SJSA1 (cell line): ENCODE results near the gene HHIPL1. TPM values are rescaled to one million over a fixed set of nuclear protein-coding genes. Genes with fewer than 3 reads are reported as not detected.

ENCODE experiments used
- DNase-seq, 2 experiments: peaks; one replicate each; pipeline ENCODE4 v3.0.0-alpha.2; 2015 to 2020; ENCODE audit warnings: low spot score in 2 of 2, low read depth in 1 of 2
- H3K27ac ChIP-seq: fragments of 250-450 bp; sonication (Bioruptor Pico); 2 replicates; pipeline ENCODE4 v1.5.1; 2020; ENCODE audit warnings: mild to moderate bottlenecking, moderate library complexity
- H3K27me3 ChIP-seq: fragments of 250-450 bp; sonication (Bioruptor Pico); replicated peaks from 2 replicates; pipeline ENCODE4 v1.5.1; 2020; ENCODE audit warnings: mild to moderate bottlenecking, moderate library complexity
- H3K36me3 ChIP-seq: fragments of 250-450 bp; sonication (Bioruptor Pico); 2 replicates; pipeline ENCODE4 v1.5.1; 2020; ENCODE audit warnings: mild to moderate bottlenecking
- H3K4me1 ChIP-seq: fragments of 250-450 bp; sonication (Bioruptor Pico); replicated peaks from 2 replicates; pipeline ENCODE4 v1.6.1; 2021; ENCODE audit warnings: mild to moderate bottlenecking
- H3K4me3 ChIP-seq: fragments of 250-450 bp; sonication (Bioruptor Pico); 2 replicates; pipeline ENCODE4 v1.5.1; 2020; ENCODE audit warnings: mild to moderate bottlenecking
- H3K9me3 ChIP-seq: fragments of 250-450 bp; sonication (Bioruptor Pico); replicated peaks from 2 replicates; pipeline ENCODE4 v1.5.1; 2020; ENCODE audit warnings: mild to moderate bottlenecking
- total RNA-seq: library from RNA; depleted of rRNA; stranded (reverse); fragments of >200 nt; shearing (Covaris generic); gene quantifications from 2 replicates; pipeline ENCODE4 v1.2.3, GENCODE V29; 2014

Gene HHIPL1
- total RNA-seq, 1 experiment from 2014 or later, result 0.42 TPM

- H3K9me3 ChIP-seq, result no peaks in the 10 kb centered on the region
- no peak overlapping the region for H3K4me3 ChIP-seq
- no peak overlapping the region for H3K27ac ChIP-seq
- peaks cover 12% of the 10 kb centered on the region for H3K4me1 ChIP-seq
- H3K36me3 ChIP-seq, result no peaks in the 10 kb centered on the region
- no peaks in the 10 kb centered on the region for H3K27me3 ChIP-seq
- no peak for DNase-seq
Measured at GRCh38 chr14:99664058-99664936, 19.4 kb downstream of the HHIPL1 start.

- no peak overlapping the region for H3K27ac ChIP-seq
- no peak for DNase-seq
- H3K4me1 ChIP-seq, result peaks cover 12% of the 10 kb centered on the region
- H3K36me3 ChIP-seq, result no peaks in the 10 kb centered on the region
- H3K27me3 ChIP-seq, result no peaks in the 10 kb centered on the region
- no peak overlapping the region for H3K4me3 ChIP-seq
- H3K9me3 ChIP-seq, result no peaks in the 10 kb centered on the region
Measured at GRCh38 chr14:99664937-99665273, 20.0 kb downstream of the HHIPL1 start.

GRCh38 chr14:99666533-99666932 is 21.6 kb downstream of the HHIPL1 start:
- Histone ChIP-seq H3K4me3 (no peak overlapping the region), H3K9me3 (no peaks in the 10 kb centered on the region), H3K27me3 (no peaks in the 10 kb centered on the region), H3K4me1 (peaks cover 6% of the 10 kb centered on the region; the same call in 1 of the 2 replicates), H3K27ac (no peak overlapping the region), H3K36me3 (no peaks in the 10 kb centered on the region)
- DNase-seq, result no peak

GRCh38 chr14:99667045-99667444 is 22.1 kb downstream of the HHIPL1 start:
- Histone ChIP-seq H3K27me3 (no peaks in the 10 kb centered on the region), H3K4me1 (peaks cover 6% of the 10 kb centered on the region; the same call in 1 of the 2 replicates), H3K27ac (no peak overlapping the region), H3K4me3 (no peak overlapping the region), H3K9me3 (no peaks in the 10 kb centered on the region), H3K36me3 (no peaks in the 10 kb centered on the region)
- DNase-seq, result no peak

GRCh38 chr14:99667821-99668220 is 22.9 kb downstream of the HHIPL1 start:
- Histone ChIP-seq H3K27me3 (no peaks in the 10 kb centered on the region), H3K27ac (no peak overlapping the region), H3K9me3 (no peaks in the 10 kb centered on the region), H3K4me1 (peaks cover 6% of the 10 kb centered on the region), H3K4me3 (no peak overlapping the region), H3K36me3 (no peaks in the 10 kb centered on the region)
- no peak for DNase-seq

GRCh38 chr14:99668307-99669295 is 23.7 kb downstream of the HHIPL1 start:
- H3K4me1 ChIP-seq, result peaks cover 6% of the 10 kb centered on the region
- H3K4me3 ChIP-seq, result no peak overlapping the region
- no peaks in the 10 kb centered on the region for H3K9me3 ChIP-seq
- H3K36me3 ChIP-seq, result no peaks in the 10 kb centered on the region
- no peak for DNase-seq
- no peak overlapping the region for H3K27ac ChIP-seq
- H3K27me3 ChIP-seq, result no peaks in the 10 kb centered on the region

- Histone ChIP-seq H3K9me3 (no peaks in the 10 kb centered on the region), H3K27ac (peak overlapping the region; percentile 8; the same call in 1 of the 2 replicates), H3K27me3 (no peaks in the 10 kb centered on the region), H3K36me3 (no peaks in the 10 kb centered on the region), H3K4me1 (peaks cover 6% of the 10 kb centered on the region), H3K4me3 (no peak overlapping the region)
- no peak for DNase-seq
Measured at GRCh38 chr14:99670361-99671234, 25.7 kb downstream of the HHIPL1 start.

GRCh38 chr14:99671235-99672224 is 26.6 kb downstream of the HHIPL1 start:
- H3K4me1 ChIP-seq, result peaks cover 6% of the 10 kb centered on the region

GRCh38 chr14:99672506-99673304 is 27.8 kb downstream of the HHIPL1 start:
- H3K27me3 ChIP-seq, result no peaks in the 10 kb centered on the region
- H3K4me3 ChIP-seq, result no peak overlapping the region
- H3K9me3 ChIP-seq, result no peaks in the 10 kb centered on the region
- no peak for DNase-seq
- no peaks in the 10 kb centered on the region for H3K36me3 ChIP-seq
- peaks cover 10% of the 10 kb centered on the region for H3K4me1 ChIP-seq
- H3K27ac ChIP-seq, result no peak overlapping the region

More at GRCh38 chr14:99671235-99672224, 26.6 kb downstream of the HHIPL1 start:
- H3K36me3 ChIP-seq, result no peaks in the 10 kb centered on the region
- H3K27ac ChIP-seq, result no peak overlapping the region
- no peak overlapping the region for H3K4me3 ChIP-seq
- no peak for DNase-seq
- no peaks in the 10 kb centered on the region for H3K27me3 ChIP-seq
- H3K9me3 ChIP-seq, result no peaks in the 10 kb centered on the region

GRCh38 chr14:99673305-99674063 is 28.6 kb downstream of the HHIPL1 start:
- Histone ChIP-seq H3K27me3 (no peaks in the 10 kb centered on the region), H3K9me3 (0 out of 2 replicates have a peak, but pooled peaks cover 5% of the 10 kb centered on the region), H3K27ac (no peak overlapping the region), H3K4me3 (no peak overlapping the region), H3K36me3 (no peaks in the 10 kb centered on the region), H3K4me1 (peaks cover 10% of the 10 kb centered on the region)
- no peak for DNase-seq

- DNase-seq, result no peak
- Histone ChIP-seq H3K4me1 (peaks cover 10% of the 10 kb centered on the region), H3K9me3 (0 out of 2 replicates have a peak, but pooled peaks cover 5% of the 10 kb centered on the region)
Measured at GRCh38 chr14:99674064-99674650, 29.2 kb downstream of the HHIPL1 start.

More at GRCh38 chr14:99674064-99674650, 29.2 kb downstream of the HHIPL1 start:
- no peaks in the 10 kb centered on the region for H3K36me3 ChIP-seq
- H3K4me3 ChIP-seq, result no peak overlapping the region
- H3K27ac ChIP-seq, result no peak overlapping the region
- H3K27me3 ChIP-seq, result no peaks in the 10 kb centered on the region
